Eye (tissue), 1 donor: ENCODE measurements around the gene CCT2.
"Not testable (repeated sequence)": the region's sequence is repeated elsewhere in the genome, so short reads cannot be mapped to it uniquely, and the experiment has no call there.

ENCODE experiments used
- DNase-seq: peaks from one replicate; pipeline ENCODE4 v3.0.0-alpha.2; 2015

CCT2 gene

GRCh38 chr12:69589082-69589481, 3.8 kb downstream of the CCT2 start:
- DNase-seq, result no peak

DNA sequence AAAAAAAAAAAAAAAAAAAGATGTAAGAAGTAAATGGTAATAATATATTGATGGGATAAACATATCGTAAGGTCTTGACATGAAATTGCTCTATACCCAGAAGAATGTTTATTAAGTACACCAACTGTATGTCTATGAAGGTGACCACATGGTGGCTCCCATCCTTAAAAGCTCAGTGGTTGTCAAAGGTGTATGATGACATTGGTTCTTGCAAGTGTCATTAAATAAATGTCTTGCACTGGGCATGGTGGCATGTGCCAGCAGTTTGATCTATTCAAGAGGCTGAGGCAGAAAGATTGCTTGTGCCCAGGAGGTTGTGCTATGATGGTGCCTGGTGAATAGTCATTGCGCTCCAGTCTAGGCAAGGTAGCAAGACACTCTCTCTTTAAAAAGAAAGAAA, 10.4 kb downstream of the CCT2 start:
- DNase-seq, result no peak

- no peak for DNase-seq
These were observed 13.0 kb downstream of the CCT2 start for GRCh38 chr12:69598174-69598753.

DNA sequence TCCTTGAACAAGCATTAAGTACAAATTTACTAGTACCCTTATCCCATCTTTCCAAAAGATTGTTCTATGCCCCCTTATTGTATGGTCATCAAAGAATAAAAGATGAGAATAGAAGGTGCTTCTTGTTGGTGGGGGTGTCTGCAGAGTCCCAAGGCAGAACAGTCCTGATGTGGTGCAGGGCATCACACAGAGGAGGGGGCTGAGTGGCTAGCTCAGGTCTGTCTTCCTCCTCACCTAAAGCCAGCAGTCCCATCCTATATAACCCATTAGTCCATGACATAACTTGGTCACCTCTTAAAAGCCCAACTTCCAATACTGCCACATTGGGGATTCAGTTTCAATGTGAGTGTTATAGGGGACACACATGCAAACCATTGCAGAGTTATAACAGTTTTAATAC, 15.5 kb downstream of the CCT2 start:
- DNase-seq, result no peak

- no peak for DNase-seq
These were observed 16.9 kb downstream of the CCT2 start for GRCh38 chr12:69601962-69602685.

DNA sequence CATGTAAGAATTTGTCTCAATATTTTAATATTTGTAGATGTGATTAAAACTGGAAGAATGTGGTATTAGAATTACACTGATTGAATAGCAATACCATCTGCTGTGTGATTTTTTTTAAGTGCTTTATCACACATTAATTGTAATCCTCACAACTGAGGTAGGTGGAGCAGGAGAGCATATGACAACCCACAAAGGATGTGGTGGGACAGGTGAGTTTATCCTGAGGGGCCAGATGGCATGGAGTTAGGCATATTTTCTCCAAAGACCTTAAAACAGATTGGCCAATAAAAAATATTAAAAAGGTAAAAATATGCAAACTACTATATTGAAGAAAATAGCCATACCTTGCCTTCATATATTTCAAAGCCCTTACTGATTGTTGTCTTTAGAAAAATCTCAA, 17.7 kb downstream of the CCT2 start:
- DNase-seq, result no peak

DNA sequence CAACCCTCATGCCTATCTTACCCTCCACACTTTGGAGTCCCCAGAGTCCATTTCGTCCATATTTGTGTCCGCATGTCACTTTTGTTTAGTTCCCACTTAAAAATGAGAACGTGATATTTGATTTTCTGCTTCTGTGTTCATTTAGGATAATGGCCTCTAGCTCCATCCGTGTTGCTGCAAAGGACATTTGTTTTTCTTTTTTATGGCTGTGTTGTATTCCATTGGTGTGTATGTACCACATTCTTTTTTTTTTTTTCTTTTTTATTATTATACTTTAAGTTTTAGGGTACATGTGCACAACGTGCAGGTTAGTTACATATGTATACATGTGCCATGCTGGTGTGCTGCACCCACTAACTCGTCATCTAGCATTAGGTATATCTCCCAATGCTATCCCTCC, 18.3 kb downstream of the CCT2 start:
- not testable (repeated sequence) for DNase-seq

DNA sequence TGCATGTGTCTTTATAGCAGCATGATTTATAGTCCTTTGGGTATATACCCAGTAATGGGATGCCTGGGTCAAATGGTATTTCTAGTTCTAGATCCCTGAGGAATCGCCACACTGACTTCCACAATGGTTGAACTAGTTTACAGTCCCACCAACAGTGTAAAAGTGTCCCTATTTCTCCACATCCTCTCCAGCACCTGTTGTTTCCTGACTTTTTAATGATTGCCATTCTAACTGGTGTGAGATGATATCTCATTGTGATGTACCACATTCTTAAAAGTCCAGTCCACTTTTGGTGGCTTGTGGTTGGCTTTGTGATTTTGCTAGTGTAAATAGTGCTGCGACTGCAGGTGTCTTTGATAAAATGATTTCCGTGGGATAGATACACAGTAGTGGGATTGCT, 19.0 kb downstream of the CCT2 start:
- DNase-seq, result not testable (repeated sequence)

DNA sequence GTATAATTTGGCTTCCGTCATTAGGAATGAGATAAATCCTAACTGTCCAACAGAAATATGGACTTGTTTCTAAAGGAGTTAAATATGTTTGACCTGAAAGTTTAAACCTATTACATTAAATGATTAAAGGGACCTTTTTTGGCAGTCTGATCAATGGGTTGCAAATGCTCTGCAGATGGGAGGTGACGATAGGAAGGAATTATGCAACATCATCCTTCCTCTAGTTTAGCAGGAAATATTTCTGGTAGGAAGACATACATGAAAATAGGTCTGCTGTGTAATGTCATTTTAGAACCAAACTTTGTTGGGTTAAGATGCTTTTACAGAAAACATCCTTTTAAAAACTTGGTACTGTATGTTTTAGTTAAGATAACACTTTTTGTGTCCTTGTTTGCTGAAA, 22.9 kb downstream of the CCT2 start:
- no peak for DNase-seq

DNA sequence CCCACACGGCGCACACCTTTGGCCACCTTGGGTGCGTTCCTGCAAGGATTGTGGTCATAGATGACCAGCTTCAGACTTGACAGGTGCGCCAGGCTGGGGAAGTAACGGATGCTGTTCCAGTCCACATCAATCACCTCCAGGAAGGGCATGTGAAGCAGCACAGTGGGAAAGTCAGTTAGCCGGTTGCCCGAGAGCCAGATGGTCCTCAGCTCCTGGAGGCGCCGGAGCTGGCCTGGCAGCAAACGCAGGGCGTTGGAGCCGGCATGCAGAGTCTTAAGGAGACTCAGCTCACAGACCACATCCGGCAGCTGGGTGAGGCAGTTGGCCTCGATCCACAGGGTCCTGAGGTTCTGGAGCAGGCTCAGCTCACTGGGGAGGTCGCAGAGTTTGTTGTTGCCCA, 24.9 kb downstream of the CCT2 start:
- DNase-seq, result no peak

DNA sequence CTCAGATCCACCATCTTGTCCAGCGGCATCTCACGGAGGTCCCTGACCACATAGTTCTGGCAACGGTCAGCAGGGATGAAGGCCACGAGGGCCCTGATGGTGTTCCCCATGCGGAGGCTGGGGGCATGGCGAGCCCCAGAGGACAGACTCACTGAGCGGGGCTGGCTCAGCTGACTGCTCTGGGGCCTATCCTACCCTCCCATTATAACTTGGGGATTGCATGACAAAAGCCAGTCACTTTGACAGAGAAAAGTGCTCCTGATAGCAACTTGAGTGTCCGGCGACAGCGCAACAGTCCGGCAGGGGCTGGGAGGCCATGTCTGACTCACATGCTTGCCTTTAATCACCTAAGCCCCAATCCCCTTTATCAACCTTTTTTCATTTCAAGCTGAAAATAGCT, 25.5 kb downstream of the CCT2 start, which contains the start of gene LRRC10:
TSS of gene LRRC10 (minus strand) at position 179 of the 400 bp plus-strand sequence. CDS start at position 110, 69 bp downstream.
- no peak for DNase-seq

GRCh38 chr12:69613351-69613750, 28.1 kb downstream of the CCT2 start:
- no peak for DNase-seq

- no peak for DNase-seq
These were observed 30.8 kb downstream of the CCT2 start for GRCh38 chr12:69616025-69616424.

GRCh38 chr12:69619050-69619449, 33.8 kb downstream of the CCT2 start:
- DNase-seq, result no peak

- DNase-seq, result no peak
These were observed 34.8 kb downstream of the CCT2 start for GRCh38 chr12:69620077-69620476.

DNA sequence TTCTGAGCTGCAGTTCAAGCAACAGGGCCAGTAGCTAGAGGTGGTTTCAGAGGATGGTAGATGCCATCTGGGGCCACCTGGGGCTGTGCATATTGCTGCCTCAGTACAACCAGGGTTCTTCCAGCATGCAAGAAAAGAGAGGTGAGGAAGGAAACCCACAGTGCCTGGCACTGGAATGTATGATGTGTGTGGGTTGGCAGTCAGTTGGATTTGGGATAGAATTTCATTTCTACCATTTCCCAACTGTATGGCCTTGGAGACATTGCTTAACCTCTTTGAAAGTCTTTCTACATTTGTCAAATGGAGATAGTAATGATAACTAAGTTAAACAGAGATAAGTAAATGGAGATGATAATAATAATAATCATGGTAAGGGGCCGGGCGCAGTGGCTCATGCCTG, 35.7 kb downstream of the CCT2 start:
- no peak for DNase-seq

- DNase-seq, result no peak
These were observed 36.3 kb downstream of the CCT2 start for GRCh38 chr12:69621551-69621950.

- no peak for DNase-seq
These were observed 38.7 kb downstream of the CCT2 start for GRCh38 chr12:69623970-69624369.

DNA sequence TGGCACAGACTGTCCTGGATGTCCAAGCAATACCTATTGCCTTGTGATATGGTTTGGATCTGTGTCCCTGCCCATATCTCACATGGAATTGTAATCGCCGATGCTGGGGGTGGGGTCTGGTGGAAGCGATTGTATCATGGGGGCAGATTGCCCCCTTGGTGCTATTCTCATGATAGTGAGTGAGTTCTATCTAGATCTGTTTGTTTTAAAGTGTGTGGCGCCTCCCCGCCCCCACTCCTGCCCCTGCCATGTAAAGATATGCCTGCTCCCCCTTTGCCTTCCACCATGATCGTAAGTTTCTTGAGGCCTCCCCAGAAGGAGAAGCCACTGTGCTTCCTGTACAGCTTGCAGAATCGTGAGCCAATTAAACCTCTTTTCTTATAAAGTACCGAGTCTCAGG, 42.2 kb downstream of the CCT2 start:
- DNase-seq, result no peak

DNA sequence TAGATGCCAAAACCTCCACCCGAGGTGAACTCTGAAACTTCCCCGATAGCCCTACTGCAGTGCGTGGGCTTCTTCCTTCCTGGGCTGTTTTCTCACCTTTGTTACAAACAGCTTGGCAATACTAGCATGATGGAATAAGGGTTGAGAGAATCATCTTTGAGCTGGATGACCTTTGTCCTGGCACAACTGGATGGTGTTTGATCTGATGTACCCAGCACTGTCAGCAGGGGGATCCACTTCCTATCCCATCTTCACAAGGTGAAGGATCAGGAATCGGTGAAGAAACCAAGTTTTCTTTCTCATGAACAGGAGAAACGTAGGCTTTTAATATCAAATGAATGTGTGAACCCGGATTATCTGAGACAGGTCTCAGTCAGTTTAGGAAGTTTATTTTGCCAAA, 44.9 kb downstream of the CCT2 start:
- DNase-seq, result no peak

GRCh38 chr12:69633061-69633460, 47.8 kb downstream of the CCT2 start:
- DNase-seq, result no peak

GRCh38 chr12:69639400-69640016, 54.2 kb downstream of the CCT2 start:
- peak; percentile 81 for DNase-seq

DNA sequence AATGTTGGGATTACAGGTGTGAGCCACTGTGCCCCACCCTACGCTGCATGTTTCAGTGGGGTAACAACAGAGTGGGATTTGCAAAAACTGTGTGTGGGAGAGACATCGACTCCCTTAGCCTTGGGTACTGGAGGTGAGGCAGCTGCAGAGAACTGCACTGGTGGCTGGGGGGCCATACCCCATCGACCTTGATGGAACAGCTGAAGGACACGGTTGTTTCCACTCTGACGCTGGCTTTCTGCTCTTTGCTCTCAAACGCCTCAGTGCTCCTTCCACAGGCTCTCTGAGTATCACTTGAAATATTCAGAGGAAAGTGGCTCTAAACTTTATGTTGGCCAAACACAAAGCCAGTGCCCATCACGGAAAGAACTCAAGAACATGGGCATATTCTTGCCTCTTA, 56.3 kb downstream of the CCT2 start:
- DNase-seq, result no peak

GRCh38 chr12:69642531-69642930, 57.3 kb downstream of the CCT2 start:
- no peak for DNase-seq
